ENCODE data around the gene FBXW11. TPM values are rescaled to one million over a fixed set of nuclear protein-coding genes. Genes with fewer than 3 reads are reported as not detected.

The FBXW11 gene
- total and polyA plus RNA-seq, 9 donors: 20.5 to 73.4 (median 53.0) TPM

DNA sequence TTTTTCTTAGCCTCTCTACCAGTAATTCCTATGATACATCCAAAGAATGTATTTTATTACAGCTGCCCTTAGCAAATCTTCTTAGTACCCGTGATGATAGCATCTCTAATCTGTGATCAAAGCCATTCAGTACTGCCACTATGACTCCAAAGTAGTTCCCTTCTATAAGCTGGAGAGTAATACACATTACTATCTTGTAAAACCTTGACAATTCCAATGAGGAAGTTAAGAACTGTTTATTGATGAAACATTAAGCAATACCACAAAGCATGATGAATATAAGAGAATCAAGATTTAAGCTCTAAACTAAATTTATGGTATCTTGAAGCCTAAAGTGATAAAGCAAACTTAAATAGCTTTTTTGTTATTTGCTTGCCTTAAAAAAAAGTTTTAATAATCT, 134.7 kb downstream of the FBXW11 start:
- no peak for DNase-seq
- H3K27me3 ChIP-seq: no peaks in the 10 kb centered on the region
- no peak overlapping the region for H3K4me3 ChIP-seq
- 85 to 95% (median 90%) methylated on average over 1 of the region's 1 CpG for WGBS, 3 donors
- TF ChIP-seq, protein P1, sequence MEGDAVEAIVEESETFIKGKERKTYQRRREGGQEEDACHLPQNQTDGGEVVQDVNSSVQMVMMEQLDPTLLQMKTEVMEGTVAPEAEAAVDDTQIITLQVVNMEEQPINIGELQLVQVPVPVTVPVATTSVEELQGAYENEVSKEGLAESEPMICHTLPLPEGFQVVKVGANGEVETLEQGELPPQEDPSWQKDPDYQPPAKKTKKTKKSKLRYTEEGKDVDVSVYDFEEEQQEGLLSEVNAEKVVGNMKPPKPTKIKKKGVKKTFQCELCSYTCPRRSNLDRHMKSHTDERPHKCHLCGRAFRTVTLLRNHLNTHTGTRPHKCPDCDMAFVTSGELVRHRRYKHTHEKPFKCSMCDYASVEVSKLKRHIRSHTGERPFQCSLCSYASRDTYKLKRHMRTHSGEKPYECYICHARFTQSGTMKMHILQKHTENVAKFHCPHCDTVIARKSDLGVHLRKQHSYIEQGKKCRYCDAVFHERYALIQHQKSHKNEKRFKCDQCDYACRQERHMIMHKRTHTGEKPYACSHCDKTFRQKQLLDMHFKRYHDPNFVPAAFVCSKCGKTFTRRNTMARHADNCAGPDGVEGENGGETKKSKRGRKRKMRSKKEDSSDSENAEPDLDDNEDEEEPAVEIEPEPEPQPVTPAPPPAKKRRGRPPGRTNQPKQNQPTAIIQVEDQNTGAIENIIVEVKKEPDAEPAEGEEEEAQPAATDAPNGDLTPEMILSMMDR (IDR thresholded peaks at IDR 0.05): no peak
- TF ChIP-seq POLR2A (IDR thresholded peaks at IDR 0.05) (no peak), EP300 (IDR thresholded peaks at IDR 0.05) (no peak)
- intact Hi-C loops (cut with DNase I): no loop called here
- no peaks in the 10 kb centered on the region for H3K9me3 ChIP-seq
- no peak overlapping the region for H3K27ac ChIP-seq
- H3K4me1 ChIP-seq (ENCODE audit: insufficient read depth): no peaks in the 10 kb centered on the region
- no peaks in the 10 kb centered on the region for H3K36me3 ChIP-seq

DNA sequence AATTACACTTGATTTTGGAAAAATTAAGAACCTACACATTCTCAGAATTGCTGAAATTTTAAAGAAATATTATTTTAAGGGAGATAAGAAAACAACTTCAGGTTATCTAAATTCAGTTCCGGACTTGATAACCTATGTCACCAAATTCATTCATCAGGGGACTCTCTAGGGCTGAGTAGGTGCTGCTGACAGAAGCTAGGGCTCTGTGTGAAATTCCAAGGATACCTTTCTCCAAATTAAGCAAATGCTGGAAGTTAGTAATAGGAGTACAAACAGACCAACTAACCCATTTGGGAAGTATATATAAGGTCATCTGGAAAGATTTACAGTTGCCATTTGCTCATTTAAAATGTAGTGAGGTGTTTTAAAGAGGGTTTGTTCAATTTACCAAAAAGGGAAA, 136.5 kb downstream of the FBXW11 start:
- Histone ChIP-seq H3K27ac (no peak overlapping the region), H3K36me3 (no peaks in the 10 kb centered on the region), H3K27me3 (no peaks in the 10 kb centered on the region), H3K4me3 (no peak overlapping the region), H3K4me1 (ENCODE audit: insufficient read depth) (no peaks in the 10 kb centered on the region), H3K9me3 (no peaks in the 10 kb centered on the region)
- 56 to 70% (median 62%) methylated on average over 1 of the region's 1 CpG for WGBS, 3 donors
- intact Hi-C loops (cut with DNase I): no loop called here
- no peak for DNase-seq
- TF ChIP-seq POLR2A (IDR thresholded peaks at IDR 0.05) (no peak), EP300 (IDR thresholded peaks at IDR 0.05) (no peak)
- TF ChIP-seq, protein P1 (IDR thresholded peaks at IDR 0.05): no peak

DNA sequence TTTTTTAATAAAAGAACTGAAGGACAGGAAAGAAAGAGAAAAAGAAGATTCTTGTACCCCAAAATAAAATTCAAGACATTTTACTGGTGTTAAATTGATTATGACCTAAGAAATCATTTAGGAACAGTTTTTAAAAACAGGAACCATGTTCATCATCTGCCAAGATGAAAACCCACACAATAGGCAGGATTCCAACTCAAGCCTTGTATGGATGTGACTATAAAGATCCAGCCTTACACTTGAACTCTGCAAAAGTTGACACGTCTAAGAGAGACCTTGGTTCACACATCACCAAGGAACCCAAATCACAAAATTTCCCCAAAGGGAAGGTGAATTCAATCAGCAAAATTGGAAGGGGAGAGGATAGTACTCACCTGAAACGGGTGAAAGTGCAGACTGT, 138.2 kb downstream of the FBXW11 start:
- no peaks in the 10 kb centered on the region for H3K9me3 ChIP-seq
- intact Hi-C loops (cut with DNase I): no loop called here
- H3K4me3 ChIP-seq: no peak overlapping the region
- H3K36me3 ChIP-seq: no peaks in the 10 kb centered on the region
- H3K4me1 ChIP-seq (ENCODE audit: insufficient read depth): no peaks in the 10 kb centered on the region
- DNase-seq: no peak
- TF ChIP-seq EP300 (IDR thresholded peaks at IDR 0.05) (no peak), POLR2A (IDR thresholded peaks at IDR 0.05) (no peak)
- TF ChIP-seq, protein P1 (IDR thresholded peaks at IDR 0.05): no peak
- no peak overlapping the region for H3K27ac ChIP-seq
- no peaks in the 10 kb centered on the region for H3K27me3 ChIP-seq
- WGBS, 3 donors: 80 to 97% (median 88%) methylated on average over 2 of the region's 2 CpGs

DNA sequence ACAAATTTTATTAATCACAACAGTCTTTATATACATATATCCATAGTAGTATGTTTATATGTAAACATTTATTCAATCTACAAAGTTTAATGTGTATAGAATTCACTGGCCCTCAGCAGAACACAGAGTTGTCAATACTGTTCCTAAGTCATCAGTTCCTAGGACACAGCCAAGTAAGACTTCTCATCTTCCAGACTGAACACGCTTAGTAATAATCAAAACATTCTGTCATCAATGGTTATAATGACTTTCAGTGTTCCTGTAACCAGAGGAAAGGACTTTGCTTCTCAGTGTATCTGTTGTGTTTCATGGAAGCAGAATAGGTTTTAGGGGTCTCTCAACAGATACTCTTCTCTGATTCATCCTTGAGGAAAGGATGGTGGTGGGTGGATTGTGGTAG, 138.7 kb downstream of the FBXW11 start:
- Histone ChIP-seq H3K36me3 (no peaks in the 10 kb centered on the region), H3K27me3 (no peaks in the 10 kb centered on the region), H3K4me1 (ENCODE audit: insufficient read depth) (no peaks in the 10 kb centered on the region), H3K27ac (no peak overlapping the region), H3K4me3 (no peak overlapping the region), H3K9me3 (no peaks in the 10 kb centered on the region)
- 76 to 91% (median 91%) methylated on average over 1 of the region's 1 CpG for WGBS, 3 donors
- DNase-seq: no peak
- TF ChIP-seq EP300 (IDR thresholded peaks at IDR 0.05): no peak
- no peak for TF ChIP-seq POLR2A (IDR thresholded peaks at IDR 0.05)
- TF ChIP-seq, protein P1 (IDR thresholded peaks at IDR 0.05): no peak
- intact Hi-C loops (cut with DNase I): no loop called here

DNA sequence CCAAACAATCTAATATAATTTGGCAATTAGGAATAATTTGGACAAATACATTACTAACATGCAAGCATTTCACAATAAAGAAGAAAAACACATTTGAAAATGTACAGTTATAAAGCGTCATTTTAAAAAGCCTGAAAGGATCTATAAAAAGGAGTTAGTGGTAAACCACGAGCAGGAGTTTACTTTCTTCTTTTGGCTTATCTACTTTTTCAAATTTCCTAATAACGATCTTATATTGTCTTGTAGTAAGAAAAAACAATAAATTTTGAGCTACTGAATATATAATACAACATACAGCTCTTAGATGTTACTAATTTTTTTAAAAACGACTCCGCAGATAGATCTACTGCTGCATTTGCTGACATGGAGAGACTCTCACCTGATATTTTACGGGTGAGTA, 141.0 kb downstream of the FBXW11 start:
- Histone ChIP-seq H3K4me1 (ENCODE audit: insufficient read depth) (no peaks in the 10 kb centered on the region), H3K9me3 (no peaks in the 10 kb centered on the region), H3K27ac (no peak overlapping the region), H3K27me3 (no peaks in the 10 kb centered on the region), H3K36me3 (no peaks in the 10 kb centered on the region), H3K4me3 (no peak overlapping the region)
- no peak for DNase-seq
- WGBS, 3 donors: 81 to 85% (median 81%) methylated on average over 6 of the region's 6 CpGs
- intact Hi-C loops (cut with DNase I): no loop called here
- TF ChIP-seq POLR2A (IDR thresholded peaks at IDR 0.05): no peak
- TF ChIP-seq, protein P1 (IDR thresholded peaks at IDR 0.05): no peak
- no peak for TF ChIP-seq EP300 (IDR thresholded peaks at IDR 0.05)
